ENCODE data around the gene RANBP17. TPM values are rescaled to one million over a fixed set of nuclear protein-coding genes. Genes with fewer than 3 reads are reported as not detected.

Gene RANBP17
- total and polyA plus RNA-seq, 2 of the 4 experiments (the other 2 are of a cell fraction): 8.2 to 29.0 TPM

DNA sequence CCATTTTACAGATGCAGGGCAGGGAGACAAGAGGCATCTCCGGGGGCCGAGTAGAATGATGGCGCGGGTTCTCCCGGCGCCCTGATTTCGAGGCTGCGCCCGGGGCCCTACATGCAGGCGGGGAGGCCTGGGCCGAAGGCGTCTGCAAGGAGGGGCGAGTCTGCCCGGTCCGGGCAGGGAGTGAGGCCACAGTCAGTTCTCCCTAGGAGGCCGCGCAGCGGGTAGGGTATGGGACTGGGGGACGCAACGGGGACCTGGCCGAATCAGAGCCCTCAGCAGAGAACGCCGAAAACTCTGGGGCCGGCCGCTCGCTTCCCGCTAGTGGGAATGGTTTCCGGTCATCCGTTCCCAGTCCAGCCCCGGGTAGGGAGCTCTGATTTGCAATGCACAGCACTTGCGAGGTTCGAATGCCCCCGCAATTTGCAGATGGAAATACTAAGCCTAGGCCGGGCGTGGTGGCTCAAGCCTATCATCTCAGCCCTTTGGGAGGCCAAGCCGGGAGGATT, 453.6 kb downstream of the RANBP17 start:
- H3K27ac ChIP-seq (ENCODE audit: insufficient read depth, low read length): no peak overlapping the region
- no peak overlapping the region for H3K9ac ChIP-seq (ENCODE audit: low read depth, low read length)
- no peak overlapping the region for H4K5ac ChIP-seq (ENCODE audit: low read depth, low read length)
- no peak for DNase-seq
- ChIA-PET CTCF (no interaction called here), POLR2A (ENCODE audit: unreplicated experiment) (no interaction called here)
- H3K4ac ChIP-seq (ENCODE audit: low read depth, low read length): no peak overlapping the region
- peaks cover 3% of the 10 kb centered on the region; the same call in 1 of the 2 replicates for H3K4me1 ChIP-seq (ENCODE audit: control insufficient read depth, insufficient read depth, low read length)
- no peak overlapping the region for H3K23ac ChIP-seq (ENCODE audit: low read depth, low read length)
- no peak for TF ChIP-seq CTCF (conservative IDR thresholded peaks at IDR 0.05; ENCODE audit: low read depth, low read length)
- no peak for TF ChIP-seq CHD1 (IDR thresholded peaks at IDR 0.05; ENCODE audit: low read depth, low read length)
- no peak for TF ChIP-seq MXI1 (IDR thresholded peaks at IDR 0.05; ENCODE audit: borderline replicate concordance, low read depth, low read length)
- no peak for TF ChIP-seq MAZ (IDR thresholded peaks at IDR 0.05; ENCODE audit: borderline replicate concordance, low read depth, low read length)
- TF ChIP-seq POLR2A (IDR thresholded peaks at IDR 0.05; ENCODE audit: low read depth, low read length): no peak
- TF ChIP-seq, protein P1, sequence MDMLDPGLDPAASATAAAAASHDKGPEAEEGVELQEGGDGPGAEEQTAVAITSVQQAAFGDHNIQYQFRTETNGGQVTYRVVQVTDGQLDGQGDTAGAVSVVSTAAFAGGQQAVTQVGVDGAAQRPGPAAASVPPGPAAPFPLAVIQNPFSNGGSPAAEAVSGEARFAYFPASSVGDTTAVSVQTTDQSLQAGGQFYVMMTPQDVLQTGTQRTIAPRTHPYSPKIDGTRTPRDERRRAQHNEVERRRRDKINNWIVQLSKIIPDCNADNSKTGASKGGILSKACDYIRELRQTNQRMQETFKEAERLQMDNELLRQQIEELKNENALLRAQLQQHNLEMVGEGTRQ (IDR thresholded peaks at IDR 0.05; ENCODE audit: low read depth, low read length): no peak
- no peak for TF ChIP-seq RFX5 (IDR thresholded peaks at IDR 0.05; ENCODE audit: low read depth, low read length)
- TF ChIP-seq RAD21 (IDR thresholded peaks at IDR 0.05; ENCODE audit: low read length): no peak
- no peak for TF ChIP-seq MAFK (IDR thresholded peaks at IDR 0.05; ENCODE audit: low read depth, low read length)
- no peak overlapping the region for H3K56ac ChIP-seq (ENCODE audit: extremely low read depth, insufficient read depth, low read length)
- dilution Hi-C loops (cut with HindIII; ENCODE audit: low sequenced_read_pairs, unreplicated experiment): no loop called here
- no peaks in the 10 kb centered on the region for H3K79me1 ChIP-seq (ENCODE audit: low read depth in 1 of 2, low read length in 2 of 2)
- no peak overlapping the region for H2BK20ac ChIP-seq (ENCODE audit: low read depth, low read length)
- H4K20me1 ChIP-seq (ENCODE audit: insufficient read depth, low read length): peaks cover 5% of the 10 kb centered on the region
- no peak overlapping the region for H2AK5ac ChIP-seq (ENCODE audit: low read depth, low read length)
- H3K36me3 ChIP-seq (ENCODE audit: control insufficient read depth, insufficient read depth, low read length): no peaks in the 10 kb centered on the region
- no peaks in the 10 kb centered on the region for H3K9me1 ChIP-seq (ENCODE audit: insufficient read depth, low read length)
- ATAC-seq (ENCODE audit: low read depth): no peak
- peaks cover 9% of the 10 kb centered on the region; the same call in 1 of the 2 replicates for H3K9me3 ChIP-seq (ENCODE audit: control insufficient read depth, insufficient read depth, low read length)
- no peak overlapping the region for H2BK15ac ChIP-seq (ENCODE audit: low read depth, low read length)
- no peak overlapping the region for H4K91ac ChIP-seq (ENCODE audit: insufficient read depth, low read depth, low read length)
- H4K8ac ChIP-seq (ENCODE audit: low read depth in 2 of 2, low read length in 2 of 2): no peak overlapping the region
- H2AK9ac ChIP-seq (replicated peaks; ENCODE audit: low read depth, low read length, poor library complexity): no peak overlapping the region
- H3K14ac ChIP-seq (replicated peaks; ENCODE audit: low read depth, low read length): no peak overlapping the region
- in situ Hi-C loops (cut with MboI; ENCODE audit: low sequenced_read_pairs): no loop called here
- H2AFZ ChIP-seq (replicated peaks; ENCODE audit: low read length, poor library complexity): peak overlapping the region; percentile 45
- H2BK5ac ChIP-seq (ENCODE audit: low read depth, low read length, poor library complexity, severe bottlenecking): no peak overlapping the region
- BruUV-seq (replicated peaks): no TSS peak
- intact Hi-C loops (cut with micrococcal nuclease): no loop called here
- no peak overlapping the region; the same call in 1 of the 2 replicates for H3K4me3 ChIP-seq (ENCODE audit: insufficient read depth, low read depth, low read length)
- H3K18ac ChIP-seq (ENCODE audit: low read depth, low read length): no peak overlapping the region
- peaks cover 95% of the 10 kb centered on the region for H3K27me3 ChIP-seq (ENCODE audit: control insufficient read depth, insufficient read depth, low read length)
- peak overlapping the region; percentile 30; the same call in 1 of the 2 replicates for H3K4me2 ChIP-seq (ENCODE audit: low read depth, low read length)
- H2BK120ac ChIP-seq (ENCODE audit: low read depth, low read length): no peak overlapping the region
- WGBS, 2 experiments (ENCODE audit: extremely low coverage in 2 of 2, insufficient read length in 1 of 2): no CpG with 5 or more reads among the region's 36 CpGs

All from IMR-90 (cell line).